WTC11 (cell line): ENCODE measurements around the gene FAM185A.

Source experiments
- ATF1 ChIP-seq: sonication (generic); formaldehyde crosslinking; IDR thresholded peaks from 2 replicates; pipeline ENCODE4 v1.8.1; 2023; ENCODE audit warnings: mild to moderate bottlenecking, moderate library complexity, missing genetic modification reagents
- CREB1 ChIP-seq: sonication (generic); formaldehyde crosslinking; IDR thresholded peaks from 2 replicates; pipeline ENCODE4 v1.8.0; 2023; ENCODE audit warnings: mild to moderate bottlenecking, missing genetic modification reagents
- CTCF ChIP-seq: fragments of 200-600 bp; IDR thresholded peaks from 2 replicates; pipeline ENCODE4 v1.8.0; 2022; ENCODE audit warnings: antibody characterized with exemption
- E2F4 ChIP-seq: sonication (generic); formaldehyde crosslinking; IDR thresholded peaks from 2 replicates; pipeline ENCODE4 v1.8.1; 2022; ENCODE audit warnings: low read depth, mild to moderate bottlenecking, moderate library complexity, missing genetic modification reagents, borderline replicate concordance
- HMGXB4 ChIP-seq: sonication (generic); formaldehyde crosslinking; IDR thresholded peaks from 2 replicates; pipeline ENCODE4 v1.8.1; 2023; ENCODE audit warnings: mild to moderate bottlenecking, moderate library complexity, missing genetic modification reagents
- KAT7 ChIP-seq: sonication (generic); formaldehyde crosslinking; IDR thresholded peaks from 2 replicates; pipeline ENCODE4 v1.8.1; 2023; ENCODE audit warnings: missing genetic modification reagents, mild to moderate bottlenecking, borderline replicate concordance
- MAX ChIP-seq: sonication (generic); formaldehyde crosslinking; IDR thresholded peaks from 2 replicates; pipeline ENCODE4 v1.8.0; 2022; ENCODE audit warnings: mild to moderate bottlenecking, missing genetic modification reagents
- MXD4 ChIP-seq: fragments of 250-450 bp; sonication (Bioruptor Pico); IDR thresholded peaks from 2 replicates; pipeline ENCODE4 v1.8.0; 2021; ENCODE audit warnings: mild to moderate bottlenecking, moderate library complexity, borderline replicate concordance
- NFE2L1 ChIP-seq: sonication (generic); formaldehyde crosslinking; IDR thresholded peaks from 2 replicates; pipeline ENCODE4 v1.8.1; 2023; ENCODE audit warnings: missing genetic modification reagents
- NR2C2 ChIP-seq: sonication (generic); formaldehyde crosslinking; IDR thresholded peaks from 2 replicates; pipeline ENCODE4 v1.8.0; 2022; ENCODE audit warnings: mild to moderate bottlenecking, missing genetic modification reagents
- PRRX2 ChIP-seq: fragments of 250-450 bp; sonication (Bioruptor Pico); IDR thresholded peaks from 2 replicates; pipeline ENCODE4 v1.8.0; 2021; ENCODE audit warnings: mild to moderate bottlenecking
- RELA ChIP-seq: sonication (generic); formaldehyde crosslinking; IDR thresholded peaks from 2 replicates; pipeline ENCODE4 v1.8.1; 2022; ENCODE audit warnings: missing genetic modification reagents, mild to moderate bottlenecking, borderline replicate concordance
- USF2 ChIP-seq: sonication (generic); formaldehyde crosslinking; IDR thresholded peaks from 2 replicates; pipeline ENCODE4 v1.8.1; 2023; ENCODE audit warnings: mild to moderate bottlenecking, missing genetic modification reagents, moderate library complexity
- ZNF232 ChIP-seq: sonication (generic); formaldehyde crosslinking; IDR thresholded peaks from 2 replicates; pipeline ENCODE4 v1.8.0; 2022; ENCODE audit warnings: mild to moderate bottlenecking, missing genetic modification reagents

GRCh38 chr7:102833343-102833742 is 84.5 kb downstream of the FAM185A start:
- TF ChIP-seq KAT7 (CRISPR knock-in tag) (no peak), CTCF (no peak), ZNF232 (CRISPR knock-in tag) (no peak), MAX (CRISPR knock-in tag) (no peak), E2F4 (CRISPR knock-in tag) (no peak), HMGXB4 (CRISPR knock-in tag) (no peak), PRRX2 (no peak), NR2C2 (CRISPR knock-in tag) (no peak), ATF1 (no peak), MXD4 (CRISPR knock-in tag) (no peak), USF2 (no peak), NFE2L1 (CRISPR knock-in tag) (no peak), CREB1 (CRISPR knock-in tag) (no peak), RELA (CRISPR knock-in tag) (no peak)
